B cell (primary cell): Measurements from ENCODE around the gene ZNF627. TPM values are rescaled to one million over a fixed set of nuclear protein-coding genes. Genes with fewer than 3 reads are reported as not detected.

Experiments
- ATAC-seq: fragments of 200-7000 bp; cut with Tn5 transposase; one replicate; pipeline ENCODE4 v1.10.0; 2021; ENCODE audit warnings: low read depth, mild to moderate bottlenecking, moderate number of reproducible peaks, moderate library complexity
- CTCF ChIA-PET: fragments of 350-600 bp; sonication (Branson Sonifier 250); formaldehyde crosslinking; loops from one replicate; lab custom pipeline; 2021; ENCODE audit warnings: antibody characterized with exemption, inconsistent platforms; lab: Charles Lee
- POLR2A ChIA-PET: fragments of 350-600 bp; sonication (Branson Sonifier 250); formaldehyde crosslinking; loops from one replicate; lab custom pipeline; 2021; ENCODE audit warnings: antibody characterized with exemption; lab: Charles Lee
- DNase-seq: peaks from one replicate; pipeline ENCODE4 v3.0.0; 2013
- H2AFZ ChIP-seq: 2 replicates; pipeline ENCODE4 v1.6.1; 2012; ENCODE audit warnings: mild to moderate bottlenecking, low read depth, low read length; ENCODE audit not compliant: insufficient read depth, poor library complexity, severe bottlenecking
- H3K27ac ChIP-seq, 2 donors: 1 replicate in 1 of 2; 2 replicates in 1 of 2; pipeline ENCODE4 v1.5.1; 2012 to 2013; ENCODE audit warnings: low read length in 2 of 2, mild to moderate bottlenecking in 2 of 2, moderate library complexity in 1 of 2
- H3K27me3 ChIP-seq, 4 experiments: fragments of 200-600 bp in 1 of 4; sonication (generic) in 1 of 4; replicated peaks in 1 of 4; 1 replicate in 2 of 4; 2 replicates in 2 of 4; pipeline versions ENCODE4 v1.6.1 to v1.7.0; 2013 to 2016; ENCODE audit warnings: low read length in 3 of 4, mild to moderate bottlenecking in 2 of 4, mixed read lengths in 1 of 4, moderate library complexity in 1 of 4; ENCODE audit not compliant: insufficient read depth in 4 of 4, control insufficient read depth in 3 of 4; ENCODE audit errors: control extremely low read depth in 1 of 4
- H3K36me3 ChIP-seq, 2 experiments: replicated peaks in 1 of 2; 1 replicate in 1 of 2; 2 replicates in 1 of 2; pipeline versions ENCODE4 v1.6.1 to v1.7.1; 2013; ENCODE audit warnings: low read length in 1 of 2; ENCODE audit not compliant: insufficient read depth in 2 of 2, control insufficient read depth in 1 of 2; ENCODE audit errors: control extremely low read depth in 1 of 2, extremely low read depth in 1 of 2
- H3K4me1 ChIP-seq, 2 donors: fragments of 200-600 bp in 1 of 2; sonication (generic) in 1 of 2; 1 replicate in 1 of 2; 2 replicates in 1 of 2; pipeline versions ENCODE4 v1.5.1 to v1.6.1; 2013 to 2017; ENCODE audit warnings: low read length in 2 of 2; ENCODE audit not compliant: control insufficient read depth in 2 of 2, insufficient read depth in 2 of 2
- H3K4me2 ChIP-seq: replicated peaks from 2 replicates; pipeline ENCODE3; 2012; ENCODE audit warnings: mild to moderate bottlenecking, low read depth, low read length; ENCODE audit not compliant: poor library complexity, severe bottlenecking
- H3K4me3 ChIP-seq, 5 experiments: fragments of 200-600 bp in 1 of 5; sonication (generic) in 1 of 5; 1 replicate in 3 of 5; 2 replicates in 2 of 5; pipeline versions ENCODE4 v1.5.1 to v1.7.0; 2011 to 2016; ENCODE audit warnings: low read length in 4 of 5, mild to moderate bottlenecking in 4 of 5, low read depth in 2 of 5, control low read depth in 1 of 5, moderate library complexity in 1 of 5; ENCODE audit not compliant: insufficient read depth in 1 of 5; ENCODE audit errors: control extremely low read depth in 1 of 5, extremely low read depth in 1 of 5
- H3K79me2 ChIP-seq: fragments of 200-600 bp; sonication (generic); one replicate; pipeline ENCODE4 v1.6.0; 2016; ENCODE audit warnings: low read length; ENCODE audit not compliant: control insufficient read depth, insufficient read depth
- H3K9ac ChIP-seq: fragments of 200-600 bp; sonication (generic); 2 replicates; pipeline ENCODE4 v1.6.1; 2017; ENCODE audit warnings: mild to moderate bottlenecking, low read length, moderate library complexity
- H3K9me3 ChIP-seq, 3 donors: one replicate each; pipeline versions ENCODE4 v1.6.1 to v1.7.1; 2013; ENCODE audit warnings: low read length in 2 of 3; ENCODE audit not compliant: control insufficient read depth in 2 of 3, insufficient read depth in 1 of 3; ENCODE audit errors: control extremely low read depth in 1 of 3
- H4K20me1 ChIP-seq: 2 replicates; pipeline ENCODE4 v1.6.0; 2012; ENCODE audit warnings: mild to moderate bottlenecking, low read length; ENCODE audit not compliant: insufficient read depth, control insufficient read depth, poor library complexity, severe bottlenecking
- H3K27ac Mint-ChIP-seq: one replicate; pipeline ENCODE4 v1.8.0; 2021; ENCODE audit warnings: mixed read lengths
- H3K27me3 Mint-ChIP-seq: one replicate; pipeline ENCODE4 v1.8.0; 2021; ENCODE audit warnings: mixed read lengths
- H3K4me1 Mint-ChIP-seq: one replicate; pipeline ENCODE4 v1.8.0; 2021; ENCODE audit warnings: mixed read lengths
- H3K4me3 Mint-ChIP-seq: one replicate; pipeline ENCODE4 v1.8.0; 2021; ENCODE audit warnings: mixed read lengths
- H3K9me3 Mint-ChIP-seq: one replicate; pipeline ENCODE4 v1.8.0; 2022; ENCODE audit warnings: mixed read lengths; ENCODE audit not compliant: insufficient read depth
- EZH2 ChIP-seq: IDR thresholded peaks from 2 replicates; pipeline ENCODE4 v1.6.1; 2012; ENCODE audit warnings: borderline replicate concordance, low read depth, mild to moderate bottlenecking, moderate library complexity, low read length; ENCODE audit not compliant: insufficient read depth, poor library complexity, severe bottlenecking
- WGBS: methylation state at CpG from one replicate; pipeline ENCODE4 v1.1.5; 2013; ENCODE audit warnings: missing lambda C conversion rate; ENCODE audit not compliant: insufficient coverage; 5-methylcytosine and 5-hydroxymethylcytosine counted together
- intact Hi-C: fragments of 100-400 bp; cut with micrococcal nuclease; formaldehyde crosslinking; loops from one replicate; pipeline ENCODE4 v1.10.0; 2022
- polyA plus RNA-seq: library from polyadenylated mRNA; depleted of rRNA; stranded (reverse); fragments of >200 nt; gene quantifications from 2 replicates; pipeline ENCODE4 v1.2.3, GENCODE V29; 2012
- total RNA-seq, 2 donors: library from RNA; stranded (reverse); fragments of 120-200 nt in 1 of 2; gene quantifications; 1 replicate in 1 of 2; 2 replicates in 1 of 2; pipeline versions ENCODE4 v1.2.3 to v1.2.4, GENCODE V29; 2013 to 2022
- TF ChIP-seq, protein P1 (sequence below): fragments of 200-600 bp; IDR thresholded peaks from one replicate; pipeline ENCODE4 v1.8.0; 2022; ENCODE audit warnings: antibody characterized with exemption, mild to moderate bottlenecking

Gene ZNF627
- total and polyA plus RNA-seq, 2 donors (not counting 1 experiment from before 2014, with no cell fraction given), result 9.6 to 26.2 TPM

DNA sequence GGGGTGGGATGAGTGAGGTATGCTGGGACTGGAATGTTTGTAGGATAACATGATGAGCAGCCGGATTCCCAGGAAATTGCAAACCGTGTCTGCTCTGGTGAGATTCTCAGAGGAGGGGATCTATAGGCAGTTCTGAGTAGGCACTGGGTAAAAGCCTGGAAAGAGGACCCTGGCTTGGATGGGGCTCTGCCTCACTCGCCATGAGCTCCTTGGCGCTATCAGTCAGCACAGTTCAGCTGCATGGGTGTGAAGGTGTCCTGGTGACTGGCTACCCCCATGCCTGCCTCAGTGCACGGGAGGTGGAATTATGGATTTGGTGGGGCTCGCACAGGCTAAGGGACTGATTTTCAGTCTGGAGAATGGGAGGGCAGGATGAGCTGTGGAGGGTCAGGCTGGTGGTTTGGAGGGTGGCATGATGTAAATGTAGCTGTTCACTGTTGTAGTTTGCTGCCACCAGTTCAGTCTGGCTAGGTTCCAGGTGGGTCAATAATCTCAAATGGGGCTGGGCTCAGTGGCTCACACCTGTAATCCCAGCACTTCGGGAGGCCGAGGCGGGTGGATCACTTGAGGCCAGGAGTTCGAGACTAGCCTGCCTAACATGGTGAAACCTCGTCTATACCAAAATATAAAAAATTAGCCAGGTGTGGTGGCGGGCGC, 9.2 kb upstream of the ZNF627 start:
- H2AFZ ChIP-seq, result no peak overlapping the region
- H3K27me3 ChIP-seq, result no peaks in the 10 kb centered on the region
- no peak overlapping the region for H3K9ac ChIP-seq
- WGBS, result 89% methylated on average over 8 of the region's 13 CpGs
- no peaks in the 10 kb centered on the region for H4K20me1 ChIP-seq
- H3K9me3 ChIP-seq, result no peaks in the 10 kb centered on the region
- intact Hi-C loops, result loop anchor here (1.0 kb wide), 4 partner anchors 28 to 207 kb away; no protein-coding TSS in a partner anchor
- ChIA-PET CTCF (interaction anchor here (0.6 to 15.6 kb wide), 14 partner anchors 8 to 1160 kb away, joined by 3 to 289 read pairs (median 4); partner anchors contain the start of gene ELOF1), POLR2A (interaction anchor here (0.7 to 1.4 kb wide), 4 partner anchors 15 to 82 kb away, joined by 3 to 4 read pairs (median 3); partner anchors contain the start of gene ZNF653)
- no peak for TF ChIP-seq EZH2
- TF ChIP-seq, protein P1, sequence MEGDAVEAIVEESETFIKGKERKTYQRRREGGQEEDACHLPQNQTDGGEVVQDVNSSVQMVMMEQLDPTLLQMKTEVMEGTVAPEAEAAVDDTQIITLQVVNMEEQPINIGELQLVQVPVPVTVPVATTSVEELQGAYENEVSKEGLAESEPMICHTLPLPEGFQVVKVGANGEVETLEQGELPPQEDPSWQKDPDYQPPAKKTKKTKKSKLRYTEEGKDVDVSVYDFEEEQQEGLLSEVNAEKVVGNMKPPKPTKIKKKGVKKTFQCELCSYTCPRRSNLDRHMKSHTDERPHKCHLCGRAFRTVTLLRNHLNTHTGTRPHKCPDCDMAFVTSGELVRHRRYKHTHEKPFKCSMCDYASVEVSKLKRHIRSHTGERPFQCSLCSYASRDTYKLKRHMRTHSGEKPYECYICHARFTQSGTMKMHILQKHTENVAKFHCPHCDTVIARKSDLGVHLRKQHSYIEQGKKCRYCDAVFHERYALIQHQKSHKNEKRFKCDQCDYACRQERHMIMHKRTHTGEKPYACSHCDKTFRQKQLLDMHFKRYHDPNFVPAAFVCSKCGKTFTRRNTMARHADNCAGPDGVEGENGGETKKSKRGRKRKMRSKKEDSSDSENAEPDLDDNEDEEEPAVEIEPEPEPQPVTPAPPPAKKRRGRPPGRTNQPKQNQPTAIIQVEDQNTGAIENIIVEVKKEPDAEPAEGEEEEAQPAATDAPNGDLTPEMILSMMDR, result peak; percentile 36
- H3K4me1 Mint-ChIP-seq, result peaks cover 39% of the 10 kb centered on the region
- H3K27ac ChIP-seq, result no peak overlapping the region
- ATAC-seq (no peak), DNase-seq (no peak)
- H3K79me2 ChIP-seq, result no peaks in the 10 kb centered on the region
- no peak overlapping the region for H3K4me3 ChIP-seq
- peaks cover 29 to 45% of the 10 kb centered on the region in 2 donors for H3K4me1 ChIP-seq
- no peak overlapping the region for H3K4me3 Mint-ChIP-seq
- H3K27ac Mint-ChIP-seq, result peak overlapping the region; percentile 32
- H3K9me3 Mint-ChIP-seq, result no peaks in the 10 kb centered on the region
- no peaks in the 10 kb centered on the region for H3K27me3 Mint-ChIP-seq
- H3K4me2 ChIP-seq, result peak overlapping the region; percentile 38
- H3K36me3 ChIP-seq, result no peaks in the 10 kb centered on the region

GRCh38 chr19:11594084-11594483, 3.2 kb upstream of the ZNF627 start:
- no peaks in the 10 kb centered on the region for H4K20me1 ChIP-seq
- ATAC-seq, result no peak

More at GRCh38 chr19:11594084-11594483, 3.2 kb upstream of the ZNF627 start:
- H3K4me1 ChIP-seq, result peaks cover 6 to 19% of the 10 kb centered on the region in 2 donors
- no peaks in the 10 kb centered on the region for H3K36me3 ChIP-seq
- intact Hi-C loops, result no loop called here
- Mint-ChIP-seq H3K4me1 (peaks cover 16% of the 10 kb centered on the region), H3K9me3 (no peaks in the 10 kb centered on the region), H3K27ac (no peak overlapping the region), H3K27me3 (no peaks in the 10 kb centered on the region), H3K4me3 (no peak overlapping the region)
- no CpG with 5 or more reads among the region's 4 CpGs for WGBS
- DNase-seq, result no peak
- no peak overlapping the region for H3K4me3 ChIP-seq
- no peaks in the 10 kb centered on the region for H3K9me3 ChIP-seq
- H2AFZ ChIP-seq, result no peak overlapping the region
- H3K27ac ChIP-seq, result no peak overlapping the region
- H3K9ac ChIP-seq, result no peak overlapping the region
- H3K4me2 ChIP-seq, result no peak overlapping the region
- CTCF ChIA-PET, result interaction anchor here (0.7 to 15.6 kb wide), 6 partner anchors 20 to 289 kb away, joined by 3 to 289 read pairs (median 4); partner anchors contain the start of gene ELOF1
- peaks cover 17% of the 10 kb centered on the region for H3K79me2 ChIP-seq
- no peak for TF ChIP-seq EZH2
- TF ChIP-seq, protein P1, result no peak
- H3K27me3 ChIP-seq, result no peaks in the 10 kb centered on the region
- POLR2A ChIA-PET, result interaction anchor here (0.6 to 1.8 kb wide), 2 partner anchors 15 to 28 kb away, joined by 4 to 5 read pairs; no protein-coding TSS in a partner anchor
